ENCODE measurements around the gene MLLT3.

The MLLT3 gene

DNA sequence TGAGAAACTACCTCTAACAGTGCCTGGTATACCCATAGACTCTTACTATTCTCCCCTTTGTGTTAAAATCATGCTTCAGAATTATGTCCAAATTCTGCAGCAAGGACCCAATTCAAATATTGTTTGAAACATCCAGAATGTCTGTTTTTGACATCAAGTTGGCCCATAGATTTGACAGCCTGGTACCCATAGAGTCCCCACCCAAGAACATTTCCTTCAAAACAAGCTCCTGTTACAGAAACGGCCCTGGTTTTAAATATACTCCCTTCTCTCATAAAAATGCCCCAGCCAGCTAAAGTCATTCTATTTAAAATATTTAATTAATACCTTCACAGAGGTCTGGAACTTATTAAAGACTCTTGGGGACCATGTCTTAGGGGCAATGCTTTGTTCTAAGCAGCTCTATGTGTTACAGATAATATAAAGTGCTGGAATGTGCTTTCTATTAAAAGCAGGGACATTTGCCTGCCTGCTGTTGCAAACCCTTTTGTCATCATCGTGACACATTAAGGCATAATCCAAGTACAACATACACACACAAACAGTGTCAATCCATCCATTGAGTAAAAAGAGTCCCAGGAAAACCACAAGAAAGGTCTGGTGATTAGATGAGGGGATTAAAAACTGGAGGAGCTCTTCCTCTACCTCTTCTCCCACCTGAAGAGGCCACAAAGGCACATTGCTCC, 321.7 kb downstream of the MLLT3 start:
- no peaks in the 10 kb centered on the region for H3K27me3 ChIP-seq (ENCODE audit: control insufficient read depth, insufficient read depth, low read length)
- H3K9me3 ChIP-seq (ENCODE audit: control insufficient read depth, insufficient read depth, low read length) = no peaks in the 10 kb centered on the region
- DNase-seq (ENCODE audit: low read depth, low spot score) = no peak
- H3K36me3 ChIP-seq (ENCODE audit: control insufficient read depth, insufficient read depth, low read length) = no peaks in the 10 kb centered on the region
- no peak overlapping the region for H3K27ac ChIP-seq (ENCODE audit: low read length)
- WGBS (ENCODE audit: insufficient coverage, insufficient read length) = no CpG with 5 or more reads among the region's 2 CpGs
- H3K4me1 ChIP-seq (ENCODE audit: control insufficient read depth, insufficient read depth, low read length) = peaks cover 7% of the 10 kb centered on the region; the same call in 1 of the 2 replicates
- H3K4me3 ChIP-seq (ENCODE audit: low read length) = no peak overlapping the region

DNA sequence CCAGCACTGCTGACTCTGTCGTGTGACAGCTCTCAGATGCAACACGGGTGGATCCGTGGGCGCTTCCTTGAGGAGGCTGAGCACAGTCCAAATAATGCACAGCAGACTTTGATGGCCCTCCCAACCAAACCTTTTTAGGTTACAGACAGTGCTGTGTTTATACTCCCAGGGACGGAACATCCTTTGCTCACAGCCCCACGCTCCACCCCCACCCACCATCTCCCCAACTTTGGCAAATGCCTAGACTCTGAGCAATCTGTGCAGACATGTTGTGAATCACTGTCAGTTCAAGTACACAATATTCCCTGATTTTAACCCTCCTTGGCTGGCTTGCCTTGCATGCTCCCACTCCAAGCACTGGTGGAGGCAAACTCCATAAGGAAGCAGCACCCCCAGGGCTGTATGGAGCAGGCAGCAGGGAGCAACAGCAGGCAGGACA, 324.6 kb downstream of the MLLT3 start:
- Histone ChIP-seq H3K36me3 (ENCODE audit: control insufficient read depth, insufficient read depth, low read length) (no peaks in the 10 kb centered on the region), H3K27me3 (ENCODE audit: control insufficient read depth, insufficient read depth, low read length) (no peaks in the 10 kb centered on the region), H3K27ac (ENCODE audit: low read length) (no peak overlapping the region), H3K9me3 (ENCODE audit: control insufficient read depth, insufficient read depth, low read length) (no peaks in the 10 kb centered on the region), H3K4me3 (ENCODE audit: low read length) (no peak overlapping the region), H3K4me1 (ENCODE audit: control insufficient read depth, insufficient read depth, low read length) (peaks cover 2% of the 10 kb centered on the region; the same call in 1 of the 2 replicates)
- WGBS (ENCODE audit: insufficient coverage, insufficient read length) = no CpG with 5 or more reads among the region's 6 CpGs
- no peak for DNase-seq (ENCODE audit: low read depth, low spot score)

DNA sequence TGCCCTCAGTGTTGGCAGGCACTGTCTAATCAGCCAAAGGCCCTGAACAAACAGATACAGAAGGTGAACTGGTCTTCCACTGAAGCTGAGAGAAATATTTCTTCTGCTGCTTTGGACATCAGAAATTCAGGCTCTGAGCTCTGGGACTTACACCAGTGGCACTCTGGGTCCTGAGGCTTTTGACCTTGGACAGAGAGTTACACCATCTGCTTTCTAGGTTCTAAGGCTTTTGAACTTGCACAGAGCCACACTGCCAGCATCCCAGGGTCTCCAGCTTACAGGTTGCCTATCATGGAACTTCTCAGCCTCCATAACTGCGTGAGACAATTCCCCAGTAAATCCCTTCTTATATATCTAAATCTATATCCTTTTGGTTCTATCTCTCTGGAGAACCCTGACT, 326.7 kb downstream of the MLLT3 start:
- no peak for DNase-seq (ENCODE audit: low read depth, low spot score)
- no peaks in the 10 kb centered on the region for H3K27me3 ChIP-seq (ENCODE audit: control insufficient read depth, insufficient read depth, low read length)
- no peak overlapping the region for H3K4me3 ChIP-seq (ENCODE audit: low read length)
- no peaks in the 10 kb centered on the region for H3K9me3 ChIP-seq (ENCODE audit: control insufficient read depth, insufficient read depth, low read length)
- no peaks in the 10 kb centered on the region for H3K4me1 ChIP-seq (ENCODE audit: control insufficient read depth, insufficient read depth, low read length)
- no peaks in the 10 kb centered on the region for H3K36me3 ChIP-seq (ENCODE audit: control insufficient read depth, insufficient read depth, low read length)
- WGBS (ENCODE audit: insufficient coverage, insufficient read length) = no CpG with 5 or more reads among the region's 1 CpG
- no peak overlapping the region for H3K27ac ChIP-seq (ENCODE audit: low read length)

DNA sequence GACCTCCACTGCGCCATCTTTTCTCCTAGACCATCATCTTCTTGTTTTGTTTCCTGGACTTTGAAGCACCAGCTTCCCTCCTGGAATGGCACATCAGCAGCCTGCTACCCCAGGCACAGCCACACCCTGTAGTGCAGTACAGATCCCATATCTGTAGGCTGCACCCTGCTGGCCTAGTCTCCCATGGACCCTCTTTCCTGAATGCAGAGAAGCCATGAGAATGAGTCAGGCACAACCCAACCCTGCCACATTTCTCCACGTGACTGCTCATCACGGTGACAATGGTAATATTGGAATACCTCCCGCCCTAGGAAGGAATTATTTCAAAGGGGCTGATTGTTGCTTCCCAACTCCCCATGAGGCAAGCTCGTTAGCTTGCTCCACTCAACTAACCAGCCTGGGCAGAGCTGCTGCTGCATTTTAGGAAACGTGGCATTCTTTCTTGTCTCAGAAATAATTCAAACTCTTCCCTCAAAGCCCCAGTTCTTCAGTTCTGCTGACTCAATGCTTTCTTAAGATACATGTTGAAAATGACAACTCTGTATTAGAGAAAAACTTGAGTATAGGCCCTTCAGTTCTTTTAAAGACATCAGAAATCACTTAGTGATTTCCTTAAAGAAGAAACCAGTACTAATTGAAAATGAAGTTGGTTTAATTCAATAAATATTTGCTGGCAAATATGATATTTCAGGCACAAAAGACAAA, 328.1 kb downstream of the MLLT3 start:
- H3K27ac ChIP-seq (ENCODE audit: low read length) = no peak overlapping the region
- no peaks in the 10 kb centered on the region for H3K4me1 ChIP-seq (ENCODE audit: control insufficient read depth, insufficient read depth, low read length)
- no peaks in the 10 kb centered on the region for H3K9me3 ChIP-seq (ENCODE audit: control insufficient read depth, insufficient read depth, low read length)
- no peak overlapping the region for H3K4me3 ChIP-seq (ENCODE audit: low read length)
- no peaks in the 10 kb centered on the region for H3K36me3 ChIP-seq (ENCODE audit: control insufficient read depth, insufficient read depth, low read length)
- no peak for DNase-seq (ENCODE audit: low read depth, low spot score)
- H3K27me3 ChIP-seq (ENCODE audit: control insufficient read depth, insufficient read depth, low read length) = no peaks in the 10 kb centered on the region
- WGBS (ENCODE audit: insufficient coverage, insufficient read length) = no CpG with 5 or more reads among the region's 6 CpGs

DNA sequence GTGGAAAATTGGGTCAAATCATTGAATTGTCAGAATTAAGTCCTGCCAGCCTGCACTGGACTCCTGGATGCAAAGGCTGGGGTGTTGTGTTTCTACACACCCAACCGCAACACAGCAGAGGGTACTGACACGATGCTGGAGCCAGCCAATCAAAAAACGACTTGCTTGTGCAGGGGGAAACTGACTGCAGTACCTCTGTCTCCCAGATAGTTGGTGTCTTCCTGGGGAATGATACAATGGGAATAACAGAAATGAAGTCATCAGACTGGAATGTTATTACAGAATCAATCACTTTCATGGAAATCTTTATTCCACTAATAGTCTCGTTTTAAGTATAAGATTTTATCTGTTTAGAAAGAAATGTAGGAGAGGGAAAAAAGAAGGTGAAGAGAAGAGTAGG, 330.3 kb downstream of the MLLT3 start:
- DNase-seq (ENCODE audit: low read depth, low spot score) = no peak
- Histone ChIP-seq H3K4me3 (ENCODE audit: low read length) (no peak overlapping the region), H3K27me3 (ENCODE audit: control insufficient read depth, insufficient read depth, low read length) (no peaks in the 10 kb centered on the region), H3K9me3 (ENCODE audit: control insufficient read depth, insufficient read depth, low read length) (no peaks in the 10 kb centered on the region), H3K36me3 (ENCODE audit: control insufficient read depth, insufficient read depth, low read length) (no peaks in the 10 kb centered on the region), H3K27ac (ENCODE audit: low read length) (no peak overlapping the region), H3K4me1 (ENCODE audit: control insufficient read depth, insufficient read depth, low read length) (no peaks in the 10 kb centered on the region)
- 100% methylated on average over 1 of the region's 4 CpGs for WGBS (ENCODE audit: insufficient coverage, insufficient read length)

Data from iPS DF 6.9 (cell line).